H9 (cell line): Measurements from ENCODE around the gene MISP. TPM values are rescaled to one million over a fixed set of nuclear protein-coding genes. Genes with fewer than 3 reads are reported as not detected.
A peak's percentile ranks its signal among the peaks of the same experiment; 100 is the strongest.

ENCODE experiments used
- DNase-seq: peaks from one replicate; pipeline ENCODE4 v3.0.0-alpha.2; 2017
- H2AFZ ChIP-seq: one replicate; pipeline ENCODE4 v1.6.1; 2013; ENCODE audit warnings: mild to moderate bottlenecking, low read length, control low read depth, moderate library complexity
- H2AK5ac ChIP-seq: 2 replicates; pipeline ENCODE4 v1.6.1; 2013; ENCODE audit warnings: low read length, control low read depth, mixed read lengths; ENCODE audit not compliant: insufficient read length
- H2BK120ac ChIP-seq: one replicate; pipeline ENCODE4 v1.6.1; 2013; ENCODE audit warnings: low read depth, mild to moderate bottlenecking, low read length, control low read depth, inconsistent platforms; ENCODE audit not compliant: poor library complexity, severe bottlenecking
- H2BK12ac ChIP-seq: 2 replicates; pipeline ENCODE4 v1.6.1; 2013; ENCODE audit warnings: low read length, control low read depth, mixed read lengths, low read depth; ENCODE audit not compliant: insufficient read length
- H2BK15ac ChIP-seq: 2 replicates; pipeline ENCODE4 v1.6.1; 2013; ENCODE audit warnings: low read depth, low read length, control low read depth
- H2BK20ac ChIP-seq: one replicate; pipeline ENCODE4 v1.6.1; 2013; ENCODE audit warnings: low read depth, mild to moderate bottlenecking, low read length, control low read depth, inconsistent platforms; ENCODE audit not compliant: poor library complexity, severe bottlenecking
- H2BK5ac ChIP-seq: 2 replicates; pipeline ENCODE4 v1.6.1; 2013; ENCODE audit warnings: low read length, control low read depth, mixed read lengths; ENCODE audit not compliant: insufficient read length
- H3K14ac ChIP-seq: 2 replicates; pipeline ENCODE4 v1.6.1; 2013; ENCODE audit warnings: low read length, control low read depth; ENCODE audit not compliant: insufficient read depth
- H3K18ac ChIP-seq: 2 replicates; pipeline ENCODE4 v1.6.1; 2013; ENCODE audit warnings: low read depth, mild to moderate bottlenecking, mixed read lengths, low read length, control low read depth; ENCODE audit not compliant: insufficient read length
- H3K23ac ChIP-seq: 2 replicates; pipeline ENCODE4 v1.6.1; 2013; ENCODE audit warnings: low read length, control low read depth, mixed read lengths, low read depth; ENCODE audit not compliant: insufficient read length
- H3K23me2 ChIP-seq: 2 replicates; pipeline ENCODE4 v1.6.1; 2013; ENCODE audit warnings: low read depth, mild to moderate bottlenecking, mixed read lengths, low read length, control low read depth; ENCODE audit not compliant: insufficient read length, poor library complexity, severe bottlenecking
- H3K27ac ChIP-seq: 2 replicates; pipeline ENCODE4 v1.5.1; 2013; ENCODE audit warnings: low read length, control low read depth, mixed read lengths, low read depth; ENCODE audit not compliant: insufficient read length
- H3K27me3 ChIP-seq: 2 replicates; pipeline ENCODE4 v1.6.1; 2013; ENCODE audit warnings: low read length, control low read depth, inconsistent platforms; ENCODE audit not compliant: insufficient read depth
- H3K4ac ChIP-seq: 2 replicates; pipeline ENCODE4 v1.6.1; 2013; ENCODE audit warnings: low read depth, mild to moderate bottlenecking, control low read depth, inconsistent platforms, low read length, moderate library complexity
- H3K4me1 ChIP-seq: 2 replicates; pipeline ENCODE4 v1.6.1; 2013; ENCODE audit warnings: low read length, control low read depth, inconsistent platforms; ENCODE audit not compliant: insufficient read depth
- H3K4me2 ChIP-seq: 2 replicates; pipeline ENCODE4 v1.6.1; 2013; ENCODE audit warnings: low read length, control low read depth, mixed read lengths; ENCODE audit not compliant: insufficient read length, insufficient read depth
- H3K56ac ChIP-seq: 2 replicates; pipeline ENCODE4 v1.6.1; 2013; ENCODE audit warnings: low read depth, mild to moderate bottlenecking, mixed read lengths, low read length, control low read depth; ENCODE audit not compliant: insufficient read length
- H3K79me1 ChIP-seq: 2 replicates; pipeline ENCODE4 v1.6.1; 2013; ENCODE audit warnings: low read depth, mild to moderate bottlenecking, moderate library complexity, low read length, control low read depth, inconsistent platforms; ENCODE audit not compliant: insufficient read depth, poor library complexity, severe bottlenecking
- H3K79me2 ChIP-seq: 2 replicates; pipeline ENCODE4 v1.6.1; 2013; ENCODE audit warnings: low read length, control low read depth, inconsistent platforms; ENCODE audit not compliant: insufficient read depth
- H3K9ac ChIP-seq: 2 replicates; pipeline ENCODE4 v1.6.1; 2013; ENCODE audit warnings: low read length, control low read depth, mixed read lengths; ENCODE audit not compliant: insufficient read length; ENCODE audit errors: extremely low read depth
- H3K9me3 ChIP-seq: one replicate; pipeline ENCODE4 v1.6.1; 2013; ENCODE audit warnings: low read depth, low read length, inconsistent platforms; ENCODE audit not compliant: control insufficient read depth
- H3T11ph ChIP-seq: one replicate; pipeline ENCODE4 v1.6.1; 2013; ENCODE audit warnings: mild to moderate bottlenecking, low read length, control low read depth, inconsistent platforms
- H4K20me1 ChIP-seq: one replicate; pipeline ENCODE4 v1.6.1; 2013; ENCODE audit not compliant: control insufficient read depth, insufficient read length, insufficient read depth
- H4K5ac ChIP-seq: 2 replicates; pipeline ENCODE4 v1.6.1; 2013; ENCODE audit warnings: low read depth, mild to moderate bottlenecking, mixed read lengths, low read length, control low read depth; ENCODE audit not compliant: insufficient read length
- H4K8ac ChIP-seq: replicated peaks from 2 replicates; pipeline ENCODE4 v1.6.1; 2013; ENCODE audit warnings: low read length, control low read depth, mixed read lengths, low read depth; ENCODE audit not compliant: insufficient read length
- H4K91ac ChIP-seq: 2 replicates; pipeline ENCODE4 v1.6.1; 2013; ENCODE audit warnings: low read depth, mild to moderate bottlenecking, moderate library complexity, mixed read lengths, low read length, control low read depth; ENCODE audit not compliant: insufficient read length
- H3K27ac Mint-ChIP-seq, 3 experiments: 2 replicates in 2 of 3; 3 replicates in 1 of 3; pipeline ENCODE4 v1.8.0; 2020 to 2021; ENCODE audit warnings: mixed read lengths in 3 of 3, mild to moderate bottlenecking in 1 of 3, moderate library complexity in 1 of 3
- H3K27me3 Mint-ChIP-seq: 2 replicates; pipeline ENCODE4 v1.8.0; 2021; ENCODE audit warnings: low read depth, mild to moderate bottlenecking, moderate library complexity, mixed read lengths
- H3K36me3 Mint-ChIP-seq, 3 experiments: 2 replicates in 2 of 3; 3 replicates in 1 of 3; pipeline ENCODE4 v1.8.0; 2020 to 2021; ENCODE audit warnings: low read depth in 3 of 3, mixed read lengths in 3 of 3; ENCODE audit not compliant: insufficient read depth in 1 of 3
- H3K4me1 Mint-ChIP-seq, 2 experiments: 2 replicates each; pipeline ENCODE4 v1.8.0; 2020; ENCODE audit warnings: mixed read lengths in 2 of 2
- H3K4me3 Mint-ChIP-seq, 2 experiments: 2 replicates in 1 of 2; 3 replicates in 1 of 2; pipeline ENCODE4 v1.8.0; 2020 to 2021; ENCODE audit warnings: mild to moderate bottlenecking in 2 of 2, mixed read lengths in 2 of 2, moderate library complexity in 1 of 2
- H3K9me3 Mint-ChIP-seq, 2 experiments: 2 replicates in 1 of 2; 3 replicates in 1 of 2; pipeline ENCODE4 v1.8.0; 2020; ENCODE audit warnings: mild to moderate bottlenecking in 2 of 2, mixed read lengths in 2 of 2, moderate library complexity in 1 of 2
- WGBS: extraction: QIAGEN DNeasy Blood & Tissue Kit; methylation state at CpG from one replicate; pipeline ENCODE4 v1.1.7; 2013; ENCODE audit warnings: missing lambda C conversion rate, low lambda C conversion rate, mixed read lengths; ENCODE audit not compliant: insufficient read length; ENCODE audit errors: extremely low coverage; 5-methylcytosine and 5-hydroxymethylcytosine counted together
- total RNA-seq: library from RNA; stranded (reverse); gene quantifications from 2 replicates; pipeline ENCODE4 v1.2.1, GENCODE V29; 2021
- TF ChIP-seq, protein P1 (sequence below): fragments of 200-600 bp; sonication (generic); conservative IDR thresholded peaks from 3 replicates; pipeline ENCODE4 v1.8.0; 2021; ENCODE audit warnings: antibody characterized with exemption, mild to moderate bottlenecking

MISP gene
- total RNA-seq, 1 experiment from 2014 or later: 0.44 TPM

DNA sequence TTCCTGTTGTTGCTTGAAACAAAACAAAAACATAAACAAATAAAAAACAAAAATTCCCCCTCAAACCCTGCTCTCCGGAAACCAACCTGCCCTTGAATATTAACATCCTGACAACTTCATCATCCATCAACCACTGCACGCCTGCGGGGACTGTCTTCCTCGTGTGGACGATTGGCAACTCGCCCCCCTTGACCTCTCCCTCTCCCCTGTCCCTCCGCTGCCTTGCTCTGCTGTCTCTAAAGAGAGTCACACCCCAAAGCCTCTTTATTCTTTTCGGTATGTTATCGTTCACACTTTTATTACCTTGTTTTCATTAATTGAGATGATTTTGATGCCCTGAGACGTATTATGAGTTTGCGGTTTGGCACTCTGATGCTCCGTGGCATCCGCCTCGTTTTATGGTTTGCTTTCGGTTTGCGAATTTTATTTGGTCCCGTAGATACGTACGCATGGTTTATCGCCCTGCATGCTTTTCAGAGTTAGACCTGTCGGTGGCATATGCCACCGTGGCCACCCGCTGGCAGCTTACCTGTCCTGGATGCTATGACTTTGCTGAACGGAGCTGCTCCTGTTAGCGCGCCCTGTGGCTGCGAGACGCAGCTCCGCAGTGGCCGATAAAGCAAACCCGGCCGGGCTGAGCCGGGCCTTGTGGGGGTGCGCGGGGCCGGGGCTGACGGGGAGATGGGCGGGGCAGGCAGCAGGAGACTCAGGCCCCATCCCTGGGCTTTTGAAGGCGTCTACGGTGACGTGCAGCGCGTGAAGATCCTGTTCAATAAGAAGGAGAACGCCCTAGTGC, 56.9 kb downstream of the MISP start:
- peaks cover 48 to 74% (median 71%) of the 10 kb centered on the region in 3 experiments for H3K36me3 Mint-ChIP-seq
- peaks cover 0 to 6% of the 10 kb centered on the region in 2 experiments; a peak in 2 of 4 replicates for H3K4me1 Mint-ChIP-seq
- peaks cover 16% of the 10 kb centered on the region; the same call in 1 of the 2 replicates for H3K79me2 ChIP-seq

More for the DNA sequence above, 56.9 kb downstream of the MISP start:
- TF ChIP-seq, protein P1, sequence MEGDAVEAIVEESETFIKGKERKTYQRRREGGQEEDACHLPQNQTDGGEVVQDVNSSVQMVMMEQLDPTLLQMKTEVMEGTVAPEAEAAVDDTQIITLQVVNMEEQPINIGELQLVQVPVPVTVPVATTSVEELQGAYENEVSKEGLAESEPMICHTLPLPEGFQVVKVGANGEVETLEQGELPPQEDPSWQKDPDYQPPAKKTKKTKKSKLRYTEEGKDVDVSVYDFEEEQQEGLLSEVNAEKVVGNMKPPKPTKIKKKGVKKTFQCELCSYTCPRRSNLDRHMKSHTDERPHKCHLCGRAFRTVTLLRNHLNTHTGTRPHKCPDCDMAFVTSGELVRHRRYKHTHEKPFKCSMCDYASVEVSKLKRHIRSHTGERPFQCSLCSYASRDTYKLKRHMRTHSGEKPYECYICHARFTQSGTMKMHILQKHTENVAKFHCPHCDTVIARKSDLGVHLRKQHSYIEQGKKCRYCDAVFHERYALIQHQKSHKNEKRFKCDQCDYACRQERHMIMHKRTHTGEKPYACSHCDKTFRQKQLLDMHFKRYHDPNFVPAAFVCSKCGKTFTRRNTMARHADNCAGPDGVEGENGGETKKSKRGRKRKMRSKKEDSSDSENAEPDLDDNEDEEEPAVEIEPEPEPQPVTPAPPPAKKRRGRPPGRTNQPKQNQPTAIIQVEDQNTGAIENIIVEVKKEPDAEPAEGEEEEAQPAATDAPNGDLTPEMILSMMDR: no peak
- Histone ChIP-seq H3K9me3 (no peaks in the 10 kb centered on the region), H2BK12ac (no peak overlapping the region), H3K9ac (no peak overlapping the region), H3K4ac (no peak overlapping the region), H3T11ph (no peak overlapping the region), H3K4me2 (no peak overlapping the region), H4K20me1 (no peaks in the 10 kb centered on the region), H3K18ac (no peak overlapping the region), H3K4me1 (no peaks in the 10 kb centered on the region), H3K79me1 (peaks cover 10% of the 10 kb centered on the region), H3K14ac (no peak overlapping the region), H4K91ac (no peak overlapping the region), H3K23me2 (no peaks in the 10 kb centered on the region), H3K23ac (no peak overlapping the region), H2BK5ac (no peak overlapping the region), H2BK15ac (no peak overlapping the region), H3K27ac (no peak overlapping the region), H2BK20ac (no peak overlapping the region), H2AFZ (no peak overlapping the region), H2AK5ac (no peak overlapping the region), H2BK120ac (no peak overlapping the region), H3K27me3 (no peaks in the 10 kb centered on the region), H4K5ac (peak overlapping the region; percentile 76), H4K8ac (no peak overlapping the region), H3K56ac (no peak overlapping the region)
- Mint-ChIP-seq H3K4me3 (peak overlapping the region in 1 of 2 experiments; percentile 40; a peak in 1 of 5 replicates), H3K27ac (peak overlapping the region in 2 of 3 experiments; percentile 90; a peak in 3 of 7 replicates), H3K27me3 (no peaks in the 10 kb centered on the region; the same call in 1 of the 2 replicates), H3K9me3 (no peaks in the 10 kb centered on the region; a peak in 1 of 5 replicates)
- no CpG with 5 or more reads among the region's 44 CpGs for WGBS
- no peak for DNase-seq
